ENCODE data around the gene LBH.

DNA sequence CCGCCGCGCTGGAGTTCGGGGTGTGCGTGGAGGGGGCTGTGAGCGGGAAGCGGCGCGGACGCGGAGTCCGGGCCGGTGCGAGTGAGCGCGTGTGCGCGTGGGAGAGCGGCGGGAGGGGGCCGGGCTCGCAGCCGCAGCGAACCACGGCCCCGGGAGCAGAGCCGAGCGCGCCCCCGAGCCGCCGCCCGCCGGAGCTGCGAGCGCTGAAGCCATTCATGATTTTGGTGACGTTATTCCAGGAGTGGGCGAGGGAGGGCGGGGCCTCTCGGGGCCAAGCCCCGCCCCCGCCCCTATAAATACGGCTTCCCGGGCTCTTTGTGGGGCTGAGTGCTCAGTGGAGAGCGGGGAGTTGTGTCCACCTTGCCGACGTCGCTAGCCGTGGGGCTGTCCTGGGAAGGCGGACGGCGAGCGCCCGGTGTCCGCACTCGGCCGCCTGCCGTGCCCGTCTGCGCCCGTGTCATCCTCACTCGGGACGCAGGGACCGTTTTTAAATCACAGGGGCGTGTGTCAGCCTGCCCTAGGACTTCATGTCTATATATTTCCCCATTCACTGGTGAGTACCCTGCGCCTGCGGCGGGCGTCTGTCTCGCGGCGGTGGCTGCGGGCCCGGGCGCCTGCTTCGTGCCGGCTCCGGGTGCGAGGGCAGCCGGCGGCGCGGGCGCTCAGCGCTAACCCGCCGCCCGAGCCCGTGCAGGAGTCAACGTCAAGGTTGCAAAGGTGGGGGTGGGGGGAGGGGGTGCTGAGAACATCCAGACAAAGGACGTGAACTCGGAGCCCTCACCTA is at the start of gene LBH:
- TF ChIP-seq, protein P1, sequence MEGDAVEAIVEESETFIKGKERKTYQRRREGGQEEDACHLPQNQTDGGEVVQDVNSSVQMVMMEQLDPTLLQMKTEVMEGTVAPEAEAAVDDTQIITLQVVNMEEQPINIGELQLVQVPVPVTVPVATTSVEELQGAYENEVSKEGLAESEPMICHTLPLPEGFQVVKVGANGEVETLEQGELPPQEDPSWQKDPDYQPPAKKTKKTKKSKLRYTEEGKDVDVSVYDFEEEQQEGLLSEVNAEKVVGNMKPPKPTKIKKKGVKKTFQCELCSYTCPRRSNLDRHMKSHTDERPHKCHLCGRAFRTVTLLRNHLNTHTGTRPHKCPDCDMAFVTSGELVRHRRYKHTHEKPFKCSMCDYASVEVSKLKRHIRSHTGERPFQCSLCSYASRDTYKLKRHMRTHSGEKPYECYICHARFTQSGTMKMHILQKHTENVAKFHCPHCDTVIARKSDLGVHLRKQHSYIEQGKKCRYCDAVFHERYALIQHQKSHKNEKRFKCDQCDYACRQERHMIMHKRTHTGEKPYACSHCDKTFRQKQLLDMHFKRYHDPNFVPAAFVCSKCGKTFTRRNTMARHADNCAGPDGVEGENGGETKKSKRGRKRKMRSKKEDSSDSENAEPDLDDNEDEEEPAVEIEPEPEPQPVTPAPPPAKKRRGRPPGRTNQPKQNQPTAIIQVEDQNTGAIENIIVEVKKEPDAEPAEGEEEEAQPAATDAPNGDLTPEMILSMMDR (IDR thresholded peaks at IDR 0.05), result peak; percentile 9; the same call in 1 of the 2 replicates
- no peak for TF ChIP-seq ZFX (IDR thresholded peaks at IDR 0.05; ENCODE audit: borderline replicate concordance)

Data from 22Rv1 (cell line).